ENCODE measurements around the gene ANXA11. TPM values are rescaled to one million over a fixed set of nuclear protein-coding genes. Genes with fewer than 3 reads are reported as not detected.

The ANXA11 gene
- total RNA-seq, 1 experiment from 2014 or later: 434 TPM

GRCh38 chr10:80200259-80200658 lies 5.1 kb downstream of the ANXA11 start:
- peaks cover 76% of the 10 kb centered on the region for H3K4me1 ChIP-seq (ENCODE audit: insufficient read depth, low read length)
- no peak overlapping the region for H3K9ac ChIP-seq (ENCODE audit: low read length)
- H4K20me1 ChIP-seq (ENCODE audit: low read length): peaks cover 85% of the 10 kb centered on the region
- ChIA-PET POLR2A (ENCODE audit: unreplicated experiment) (no interaction called here), CTCF (interaction anchor here (0.9 kb wide), 1 partner anchor 56 kb away, joined by 3 read pairs; no protein-coding TSS in a partner anchor)
- H3K36me3 ChIP-seq (ENCODE audit: low read depth, low read length): peaks cover 27% of the 10 kb centered on the region
- no peak overlapping the region for H3K27ac ChIP-seq (ENCODE audit: low read length)
- TF ChIP-seq EZH2 (IDR thresholded peaks at IDR 0.05; ENCODE audit: low read length, unreplicated experiment) (no peak), EZH2phosphoT487 (IDR thresholded peaks at IDR 0.05; ENCODE audit: borderline replicate concordance, low read length) (no peak), CTCF (conservative IDR thresholded peaks at IDR 0.05; ENCODE audit: low read depth, low read length) (no peak)
- H3K4me2 ChIP-seq (ENCODE audit: low read length): no peak overlapping the region
- H3K27me3 ChIP-seq (ENCODE audit: low read length): no peaks in the 10 kb centered on the region
- ATAC-seq: no peak
- H2AFZ ChIP-seq (ENCODE audit: low read length): no peak overlapping the region
- H3F3A ChIP-seq (ENCODE audit: low read length, unreplicated experiment): peaks cover 11% of the 10 kb centered on the region
- H3K79me2 ChIP-seq (ENCODE audit: low read length): peaks cover 100% of the 10 kb centered on the region
- intact Hi-C loops (cut with micrococcal nuclease): no loop called here
- no TSS peak for BruUV-seq (replicated peaks)
- H3K9me2 ChIP-seq (replicated peaks; ENCODE audit: low read length): no peaks in the 10 kb centered on the region
- H3K9me3 ChIP-seq (ENCODE audit: low read length): no peaks in the 10 kb centered on the region
- no peak for DNase-seq
- H3K4me3 ChIP-seq (ENCODE audit: low read length): no peak overlapping the region

- no peak for TF ChIP-seq EZH2phosphoT487 (IDR thresholded peaks at IDR 0.05; ENCODE audit: borderline replicate concordance, low read length)
- no peak for TF ChIP-seq EZH2 (IDR thresholded peaks at IDR 0.05; ENCODE audit: low read length, unreplicated experiment)
- peak; percentile 32; the same call in 1 of the 2 replicates for TF ChIP-seq CTCF (conservative IDR thresholded peaks at IDR 0.05; ENCODE audit: low read depth, low read length)
- Histone ChIP-seq H3K9ac (ENCODE audit: low read length) (no peak overlapping the region), H3K79me2 (ENCODE audit: low read length) (peaks cover 100% of the 10 kb centered on the region), H3K27ac (ENCODE audit: low read length) (no peak overlapping the region), H3K27me3 (ENCODE audit: low read length) (no peaks in the 10 kb centered on the region), H4K20me1 (ENCODE audit: low read length) (peaks cover 88% of the 10 kb centered on the region), H2AFZ (ENCODE audit: low read length) (no peak overlapping the region), H3K36me3 (ENCODE audit: low read depth, low read length) (peaks cover 31% of the 10 kb centered on the region), H3K9me2 (replicated peaks; ENCODE audit: low read length) (no peaks in the 10 kb centered on the region), H3K4me1 (ENCODE audit: insufficient read depth, low read length) (peaks cover 80% of the 10 kb centered on the region), H3F3A (ENCODE audit: low read length, unreplicated experiment) (peaks cover 11% of the 10 kb centered on the region), H3K4me3 (ENCODE audit: low read length) (no peak overlapping the region), H3K9me3 (ENCODE audit: low read length) (no peaks in the 10 kb centered on the region), H3K4me2 (ENCODE audit: low read length) (no peak overlapping the region)
- POLR2A ChIA-PET (ENCODE audit: unreplicated experiment): no interaction called here
- no peak for ATAC-seq
- no TSS peak for BruUV-seq (replicated peaks)
- DNase-seq: no peak
- CTCF ChIA-PET: interaction anchor here (0.9 kb wide), 1 partner anchor 56 kb away, joined by 3 read pairs; no protein-coding TSS in a partner anchor
- intact Hi-C loops (cut with micrococcal nuclease): loop anchor here (10.0 kb wide), 1 partner anchor 1745 kb away; no protein-coding TSS in a partner anchor
These were observed 5.5 kb downstream of the ANXA11 start for GRCh38 chr10:80199828-80200227.

Measured in PC-3 (cell line).